ENCODE data around the gene DLG2.

DLG2 gene

GRCh38 chr11:84130646-84131427 lies 1496.3 kb downstream of the DLG2 start:
- no peak overlapping the region for H3K4me3 ChIP-seq (replicated peaks; ENCODE audit: insufficient read depth, low read length)
- H3K27me3 ChIP-seq (ENCODE audit: insufficient read depth, poor library complexity, severe bottlenecking) = no peaks in the 10 kb centered on the region
- DNase-seq (ENCODE audit: low read depth in 1 of 2, low spot score in 1 of 2) = no peak
- no peak overlapping the region for H3K27ac ChIP-seq (replicated peaks)
- TF ChIP-seq POLR2AphosphoS5 (IDR thresholded peaks at IDR 0.05; ENCODE audit: low read depth) (no peak), CTCF (IDR thresholded peaks at IDR 0.05; ENCODE audit: insufficient read depth, low read length) (no peak), SPI1 (IDR thresholded peaks at IDR 0.05; ENCODE audit: borderline replicate concordance, low read depth) (no peak), GABPA (IDR thresholded peaks at IDR 0.05; ENCODE audit: low read depth) (no peak), REST (IDR thresholded peaks at IDR 0.05; ENCODE audit: insufficient replicate concordance, low read depth) (no peak)

GRCh38 chr11:84129961-84130576 lies 1497.1 kb downstream of the DLG2 start:
- H3K27ac ChIP-seq (replicated peaks) = no peak overlapping the region
- no peak for DNase-seq (ENCODE audit: low read depth in 1 of 2, low spot score in 1 of 2)
- TF ChIP-seq GABPA (IDR thresholded peaks at IDR 0.05; ENCODE audit: low read depth) (no peak), POLR2AphosphoS5 (IDR thresholded peaks at IDR 0.05; ENCODE audit: low read depth) (no peak), SPI1 (IDR thresholded peaks at IDR 0.05; ENCODE audit: borderline replicate concordance, low read depth) (no peak), CTCF (IDR thresholded peaks at IDR 0.05; ENCODE audit: insufficient read depth, low read length) (no peak), REST (IDR thresholded peaks at IDR 0.05; ENCODE audit: insufficient replicate concordance, low read depth) (no peak)

GRCh38 chr11:84128840-84129239 lies 1498.3 kb downstream of the DLG2 start:
- H3K27me3 ChIP-seq (ENCODE audit: insufficient read depth, poor library complexity, severe bottlenecking) = no peaks in the 10 kb centered on the region
- TF ChIP-seq SPI1 (IDR thresholded peaks at IDR 0.05; ENCODE audit: borderline replicate concordance, low read depth) = no peak
- TF ChIP-seq POLR2AphosphoS5 (IDR thresholded peaks at IDR 0.05; ENCODE audit: low read depth) = no peak
- TF ChIP-seq GABPA (IDR thresholded peaks at IDR 0.05; ENCODE audit: low read depth) = no peak
- no peak for TF ChIP-seq CTCF (IDR thresholded peaks at IDR 0.05; ENCODE audit: insufficient read depth, low read length)
- TF ChIP-seq REST (IDR thresholded peaks at IDR 0.05; ENCODE audit: insufficient replicate concordance, low read depth) = no peak
- H3K27ac ChIP-seq (replicated peaks) = no peak overlapping the region
- H3K4me3 ChIP-seq (replicated peaks; ENCODE audit: insufficient read depth, low read length) = no peak overlapping the region
- DNase-seq (ENCODE audit: low read depth in 1 of 2, low spot score in 1 of 2) = no peak

More at GRCh38 chr11:84129961-84130576, 1497.1 kb downstream of the DLG2 start:
- Histone ChIP-seq H3K4me3 (replicated peaks; ENCODE audit: insufficient read depth, low read length) (no peak overlapping the region), H3K27me3 (ENCODE audit: insufficient read depth, poor library complexity, severe bottlenecking) (no peaks in the 10 kb centered on the region)
